ENCODE measurements around the gene HMG20B. TPM values are rescaled to one million over a fixed set of nuclear protein-coding genes. Genes with fewer than 3 reads are reported as not detected.
A peak's percentile ranks its signal among the peaks of the same experiment; 100 is the strongest.

HMG20B gene
- total RNA-seq, 2 experiments from 2014 or later: 37.1 to 41.6 TPM

- Mint-ChIP-seq H3K4me1 (no peaks in the 10 kb centered on the region), H3K27ac (no peak overlapping the region), H3K4me3 (no peak overlapping the region), H3K36me3 (peaks cover 1% of the 10 kb centered on the region), H3K27me3 (no peaks in the 10 kb centered on the region), H3K9me3 (no peaks in the 10 kb centered on the region)
- DNase-seq: no peak
These were observed 28.3 kb downstream of the HMG20B start for GRCh38 chr19:3601021-3601420.

DNA sequence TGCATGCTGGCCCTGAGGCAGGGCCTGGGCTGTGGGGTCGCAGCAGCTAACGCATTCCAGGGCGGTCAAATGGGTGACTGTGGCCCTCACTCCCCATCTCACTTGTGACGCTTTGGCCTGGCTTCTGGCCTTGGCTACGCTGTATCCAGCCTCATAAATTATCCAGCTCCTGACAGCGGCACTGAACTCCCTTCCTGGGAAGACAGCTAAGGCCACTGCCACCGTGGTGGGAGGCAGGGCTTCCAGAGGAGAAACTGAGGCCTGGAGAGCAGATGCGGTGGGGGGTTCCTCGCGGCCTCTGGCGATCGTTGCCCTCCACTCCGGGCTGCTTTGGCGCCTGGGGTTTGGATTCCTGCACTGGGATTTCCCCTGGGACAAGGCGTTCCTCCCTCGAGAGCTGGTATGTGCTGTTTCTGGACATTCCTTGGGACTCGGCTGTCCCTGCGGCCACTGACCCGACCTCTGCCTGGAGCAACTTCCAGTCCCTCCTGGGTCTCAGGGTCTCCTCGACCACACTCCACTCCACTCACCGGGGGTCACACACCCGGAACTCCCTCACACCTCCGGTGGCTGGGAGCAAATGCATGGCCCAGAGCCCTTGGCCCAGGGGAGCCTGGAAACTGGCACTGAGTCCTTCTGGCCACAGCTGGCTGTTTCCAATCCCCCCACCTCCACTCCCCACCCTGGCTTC lies 30.5 kb downstream of the HMG20B start:
- DNase-seq: no peak
- no peak overlapping the region for H3K4me3 Mint-ChIP-seq
- H3K27me3 Mint-ChIP-seq: no peaks in the 10 kb centered on the region
- peak overlapping the region; percentile 22 for H3K27ac Mint-ChIP-seq
- H3K4me1 Mint-ChIP-seq: peaks cover 5% of the 10 kb centered on the region
- no peaks in the 10 kb centered on the region for H3K9me3 Mint-ChIP-seq
- peaks cover 1% of the 10 kb centered on the region for H3K36me3 Mint-ChIP-seq

GRCh38 chr19:3604227-3604986 lies 31.7 kb downstream of the HMG20B start:
- DNase-seq: no peak
- no peak overlapping the region for H3K4me3 Mint-ChIP-seq
- H3K9me3 Mint-ChIP-seq: no peaks in the 10 kb centered on the region
- no peak overlapping the region for H3K27ac Mint-ChIP-seq
- peaks cover 7% of the 10 kb centered on the region for H3K4me1 Mint-ChIP-seq
- peaks cover 1% of the 10 kb centered on the region for H3K36me3 Mint-ChIP-seq
- H3K27me3 Mint-ChIP-seq: no peaks in the 10 kb centered on the region

- Mint-ChIP-seq H3K4me3 (no peak overlapping the region), H3K27ac (no peak overlapping the region), H3K9me3 (no peaks in the 10 kb centered on the region), H3K4me1 (peaks cover 7% of the 10 kb centered on the region), H3K36me3 (peaks cover 1% of the 10 kb centered on the region), H3K27me3 (no peaks in the 10 kb centered on the region)
- peak; percentile 65 for DNase-seq
These were observed 32.2 kb downstream of the HMG20B start for GRCh38 chr19:3604987-3605343.

DNA sequence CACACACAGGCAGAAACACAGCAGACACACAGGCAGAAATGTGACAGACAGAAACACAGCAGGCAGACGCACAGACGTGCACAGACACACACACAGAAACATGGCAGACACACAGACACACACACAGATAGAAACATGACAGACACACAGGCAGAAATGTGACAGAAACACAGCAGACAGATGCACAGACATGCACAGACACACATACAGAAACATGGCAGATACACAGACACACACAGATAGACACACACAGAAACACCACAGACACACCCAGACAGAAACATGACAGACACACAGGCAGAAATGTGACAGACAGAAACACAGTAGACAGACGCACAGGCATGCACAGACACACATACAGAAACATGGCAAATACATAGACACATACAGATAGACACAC lies 32.6 kb downstream of the HMG20B start:
- Mint-ChIP-seq H3K9me3 (no peaks in the 10 kb centered on the region), H3K27ac (no peak overlapping the region), H3K27me3 (no peaks in the 10 kb centered on the region), H3K4me3 (no peak overlapping the region), H3K4me1 (peaks cover 7% of the 10 kb centered on the region), H3K36me3 (no peaks in the 10 kb centered on the region)
- DNase-seq: no peak

DNA sequence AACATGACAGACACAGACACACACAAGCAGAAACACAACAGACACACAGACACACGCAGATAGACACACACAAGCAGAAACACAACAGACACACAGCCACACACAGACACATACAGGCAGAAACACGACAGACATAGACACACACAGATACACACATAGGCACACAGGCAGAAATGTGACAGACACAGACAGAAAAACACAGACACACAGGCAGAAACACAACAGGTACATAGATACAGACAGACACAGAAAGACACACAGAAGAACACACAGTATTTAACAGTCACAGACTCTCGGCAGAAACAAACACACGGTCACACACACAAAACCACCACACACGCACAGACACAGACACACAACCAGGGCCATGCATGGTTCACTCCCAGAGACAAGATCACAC lies 33.0 kb downstream of the HMG20B start:
- Mint-ChIP-seq H3K9me3 (no peaks in the 10 kb centered on the region), H3K4me3 (no peak overlapping the region), H3K36me3 (no peaks in the 10 kb centered on the region), H3K27ac (no peak overlapping the region), H3K4me1 (peaks cover 7% of the 10 kb centered on the region), H3K27me3 (no peaks in the 10 kb centered on the region)
- DNase-seq: no peak

- Mint-ChIP-seq H3K4me3 (no peak overlapping the region), H3K36me3 (no peaks in the 10 kb centered on the region), H3K27me3 (no peaks in the 10 kb centered on the region), H3K27ac (no peak overlapping the region), H3K4me1 (peaks cover 7% of the 10 kb centered on the region), H3K9me3 (no peaks in the 10 kb centered on the region)
- DNase-seq: peak; percentile 52
These were observed 33.5 kb downstream of the HMG20B start for GRCh38 chr19:3606174-3606689.

- H3K4me1 Mint-ChIP-seq: peaks cover 7% of the 10 kb centered on the region
- H3K27me3 Mint-ChIP-seq: no peaks in the 10 kb centered on the region
- no peaks in the 10 kb centered on the region for H3K9me3 Mint-ChIP-seq
- DNase-seq: peak; percentile 82
- peaks cover under 1% of the 10 kb centered on the region for H3K36me3 Mint-ChIP-seq
- H3K4me3 Mint-ChIP-seq: peak within 1 kb of the TSS; percentile 37
- H3K27ac Mint-ChIP-seq: no peak within 1 kb of the TSS
These were observed 34.0 kb downstream of the HMG20B start, which contains the start of gene TBXA2R for GRCh38 chr19:3606690-3607289. Gene TBXA2R (minus strand): TSS chr19:3606875. CDS start chr19:3600634, 6,241 bp downstream.

GRCh38 chr19:3607303-3608078 lies 34.7 kb downstream of the HMG20B start:
- no peak overlapping the region for H3K4me3 Mint-ChIP-seq
- H3K36me3 Mint-ChIP-seq: peaks cover 4% of the 10 kb centered on the region
- DNase-seq: no peak
- peaks cover 7% of the 10 kb centered on the region for H3K4me1 Mint-ChIP-seq
- no peaks in the 10 kb centered on the region for H3K9me3 Mint-ChIP-seq
- H3K27me3 Mint-ChIP-seq: no peaks in the 10 kb centered on the region
- no peak overlapping the region for H3K27ac Mint-ChIP-seq

DNA sequence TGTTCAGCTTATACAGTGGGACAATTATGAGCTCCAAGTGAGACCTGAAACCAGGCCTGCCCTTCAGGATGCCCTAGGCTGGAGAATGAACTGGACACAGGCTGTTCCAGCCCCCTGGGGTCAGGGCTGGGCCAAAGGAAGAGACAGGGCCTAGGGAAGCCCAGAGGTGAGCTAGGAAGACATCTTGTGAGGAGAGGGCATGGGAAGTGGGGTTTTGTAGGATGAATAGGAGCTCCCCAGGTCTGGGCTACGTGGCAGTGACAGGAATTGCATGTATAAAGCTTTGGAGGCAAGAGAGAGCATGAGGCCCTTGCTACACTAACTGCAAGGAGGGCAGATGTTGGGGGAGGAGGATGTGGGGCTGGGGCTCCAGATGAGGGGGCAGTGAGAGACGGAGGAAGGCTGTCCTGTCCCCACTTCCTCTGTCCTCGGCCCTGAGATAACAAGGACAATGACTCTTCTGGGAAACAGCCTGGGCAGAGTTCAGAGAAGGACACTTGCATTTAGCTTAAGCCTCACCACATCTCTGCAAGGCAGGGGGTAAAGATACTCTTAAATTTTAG lies 35.4 kb downstream of the HMG20B start:
- DNase-seq: no peak
- H3K36me3 Mint-ChIP-seq: peaks cover 4% of the 10 kb centered on the region
- no peak overlapping the region for H3K4me3 Mint-ChIP-seq
- H3K4me1 Mint-ChIP-seq: peaks cover 7% of the 10 kb centered on the region
- no peaks in the 10 kb centered on the region for H3K27me3 Mint-ChIP-seq
- H3K27ac Mint-ChIP-seq: no peak overlapping the region
- no peaks in the 10 kb centered on the region for H3K9me3 Mint-ChIP-seq

DNA sequence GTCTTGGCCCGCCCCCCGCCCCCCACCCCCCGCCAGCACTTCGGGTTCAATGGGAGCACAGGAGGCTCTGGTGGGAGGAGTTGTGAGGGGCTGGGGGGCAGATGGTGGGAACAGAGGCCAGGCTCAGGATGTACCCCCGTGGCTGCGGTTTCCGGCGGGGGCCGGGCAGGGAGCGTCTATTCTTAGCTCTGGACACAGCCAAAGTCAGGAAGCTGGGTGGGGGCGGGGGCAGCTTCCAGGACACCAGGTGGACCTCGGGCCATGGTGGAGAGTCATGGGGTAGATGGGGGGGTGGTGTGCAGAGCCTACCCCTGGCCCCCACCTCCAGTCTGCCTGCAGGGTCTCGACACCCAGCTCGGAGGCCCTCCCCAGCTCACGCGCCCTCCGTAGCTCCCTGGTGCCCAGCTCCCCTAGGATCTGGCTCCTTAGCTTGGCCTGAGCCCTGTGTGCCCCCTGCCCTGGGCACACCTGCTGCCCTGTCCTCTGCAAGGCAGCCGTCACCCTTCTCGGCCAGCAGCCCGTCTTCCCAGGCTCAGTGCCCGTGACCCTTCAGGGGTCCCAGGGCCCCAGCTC lies 36.1 kb downstream of the HMG20B start:
- H3K4me1 Mint-ChIP-seq: peaks cover 7% of the 10 kb centered on the region
- no peak for DNase-seq
- no peaks in the 10 kb centered on the region for H3K9me3 Mint-ChIP-seq
- no peak overlapping the region for H3K4me3 Mint-ChIP-seq
- H3K27me3 Mint-ChIP-seq: no peaks in the 10 kb centered on the region
- peaks cover 4% of the 10 kb centered on the region for H3K36me3 Mint-ChIP-seq
- no peak overlapping the region for H3K27ac Mint-ChIP-seq

GRCh38 chr19:3609779-3610719 lies 37.3 kb downstream of the HMG20B start:
- H3K27ac Mint-ChIP-seq: no peak overlapping the region
- no peak for DNase-seq
- no peak overlapping the region for H3K4me3 Mint-ChIP-seq

More at GRCh38 chr19:3609779-3610719, 37.3 kb downstream of the HMG20B start:
- H3K4me1 Mint-ChIP-seq: peaks cover 7% of the 10 kb centered on the region
- H3K27me3 Mint-ChIP-seq: no peaks in the 10 kb centered on the region
- no peaks in the 10 kb centered on the region for H3K9me3 Mint-ChIP-seq
- H3K36me3 Mint-ChIP-seq: peaks cover 4% of the 10 kb centered on the region
